NCI-H226 (cell line): ENCODE measurements around the gene IRX3.

Source experiments
- DNase-seq: peaks from one replicate; pipeline ENCODE4 v3.0.0-alpha.2; 2015

Gene IRX3

DNA sequence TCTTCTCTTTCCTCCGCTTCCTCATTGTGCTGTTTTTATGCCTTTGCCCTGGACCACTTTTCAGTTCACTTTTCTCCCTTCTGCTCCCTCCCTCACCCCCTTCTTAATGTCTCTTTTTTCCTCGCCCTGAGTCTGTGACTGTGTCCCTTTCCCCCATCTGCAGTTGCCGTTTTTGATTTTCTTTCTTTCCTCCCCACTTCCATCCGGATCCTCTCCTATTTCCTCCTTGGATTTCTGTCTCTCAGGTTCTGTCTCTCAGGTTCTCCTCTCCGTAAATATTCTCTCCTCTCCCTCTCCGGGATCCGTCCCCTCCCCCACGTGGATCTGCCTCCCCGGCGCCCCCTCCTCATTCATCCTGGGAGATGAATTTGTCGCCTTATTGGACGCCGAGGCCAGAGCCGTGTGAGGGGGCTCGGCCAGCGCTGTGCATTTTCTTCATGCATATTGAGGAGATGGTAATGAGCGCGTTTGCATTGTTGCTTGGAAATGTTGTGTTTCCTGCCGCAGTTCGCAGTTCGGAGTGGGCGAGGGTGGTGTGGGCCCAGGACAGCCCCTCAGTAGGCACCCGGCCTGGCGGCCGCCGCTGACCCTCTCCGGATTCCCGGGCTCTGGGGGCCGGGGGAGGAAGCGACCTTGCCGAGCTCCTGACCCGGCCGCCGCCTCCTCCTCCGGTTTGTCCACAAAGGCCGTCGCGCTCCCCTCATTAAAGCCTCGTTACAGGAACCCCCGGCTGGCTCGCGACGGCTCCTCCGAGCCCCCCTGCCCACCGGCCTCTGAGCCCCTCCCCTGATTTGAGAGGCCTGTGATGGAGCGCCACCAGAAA lies 4.5 kb upstream of the IRX3 start:
- no peak for DNase-seq

DNA sequence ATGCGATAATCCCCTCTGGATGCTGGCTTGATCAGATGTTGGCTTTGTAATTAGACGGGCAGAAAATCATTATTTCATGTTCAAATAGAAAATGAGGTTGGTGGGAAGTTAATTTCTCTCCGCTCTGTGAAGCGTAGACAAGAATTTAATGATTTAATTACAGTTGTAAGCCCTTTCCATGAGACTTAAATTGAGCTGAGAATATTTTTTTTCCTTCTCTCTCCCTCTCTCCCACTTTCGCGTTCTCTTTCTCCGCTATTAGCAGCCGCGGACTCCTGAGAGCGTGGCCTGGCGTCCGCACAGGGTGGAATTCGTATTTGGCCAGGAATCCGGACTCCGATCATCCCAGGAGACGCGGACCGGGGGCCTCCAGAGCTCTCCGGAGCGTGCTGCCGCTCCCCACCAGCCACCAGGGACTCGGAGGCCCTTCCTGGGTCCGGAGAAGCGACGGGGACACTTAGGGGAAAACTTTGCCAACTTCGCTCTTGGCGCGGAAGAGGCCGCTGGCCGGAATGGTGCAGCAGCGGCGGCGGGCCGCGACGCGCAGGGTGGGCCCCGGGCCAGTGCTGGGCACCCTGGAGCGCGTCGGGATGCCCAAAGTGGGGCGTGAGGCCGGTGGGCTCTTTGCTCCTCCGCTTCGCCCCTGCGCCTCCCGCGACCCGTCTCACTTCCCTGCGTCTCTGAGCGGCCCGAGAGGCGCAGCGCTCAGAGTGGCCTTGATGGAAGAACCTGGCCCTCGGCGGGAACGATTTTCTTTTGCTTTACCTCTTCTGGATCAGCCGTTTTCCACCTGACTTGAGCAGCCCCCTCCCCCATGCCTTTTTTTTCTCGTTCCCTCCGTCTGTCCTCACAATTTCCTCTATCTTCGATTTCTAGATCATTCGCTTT lies 3.6 kb upstream of the IRX3 start:
- DNase-seq: no peak

- DNase-seq: no peak
Observed at GRCh38 chr16:54289242-54289944, 2.8 kb upstream of the IRX3 start.

- DNase-seq: no peak
Observed at GRCh38 chr16:54288835-54289241, 2.3 kb upstream of the IRX3 start.

DNA sequence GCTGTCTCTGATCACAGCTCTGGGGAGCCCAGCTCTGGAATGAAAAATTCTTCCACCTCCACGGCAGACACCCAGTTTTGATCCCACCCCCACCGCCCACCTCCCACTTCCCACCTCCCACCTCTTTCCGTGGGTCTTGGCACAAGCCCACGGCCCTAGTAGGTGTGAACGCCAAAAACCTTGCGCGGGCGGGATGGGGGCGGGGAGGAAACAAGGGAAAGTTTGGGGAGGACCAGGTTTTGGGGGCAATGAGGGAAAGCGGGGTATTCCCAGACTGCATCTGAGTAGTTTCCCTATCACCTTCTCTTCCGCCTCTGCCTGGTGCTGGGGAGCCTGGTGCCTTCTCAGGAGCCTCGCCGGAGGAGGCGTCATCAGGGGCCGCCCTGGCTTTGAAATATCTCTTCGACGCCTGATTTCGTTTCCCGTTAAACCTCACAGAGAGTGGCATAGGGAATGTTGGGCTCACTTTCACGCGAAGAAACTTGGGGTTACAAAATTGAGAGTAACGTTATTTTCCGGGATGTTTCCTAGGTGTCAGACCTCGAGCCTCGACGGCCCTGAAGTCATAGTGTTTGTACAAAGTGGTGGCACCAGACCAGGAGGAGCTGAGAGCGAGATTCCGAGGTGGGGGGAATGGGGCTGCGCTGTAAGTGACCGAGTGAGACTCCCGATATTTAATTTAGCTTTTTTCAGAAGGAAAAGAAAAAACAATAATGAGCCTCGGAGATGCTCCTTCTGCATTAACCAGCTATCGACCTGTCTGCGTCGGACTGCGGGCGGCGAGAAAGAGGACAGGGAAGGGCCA lies 1.6 kb upstream of the IRX3 start:
- DNase-seq: no peak

DNA sequence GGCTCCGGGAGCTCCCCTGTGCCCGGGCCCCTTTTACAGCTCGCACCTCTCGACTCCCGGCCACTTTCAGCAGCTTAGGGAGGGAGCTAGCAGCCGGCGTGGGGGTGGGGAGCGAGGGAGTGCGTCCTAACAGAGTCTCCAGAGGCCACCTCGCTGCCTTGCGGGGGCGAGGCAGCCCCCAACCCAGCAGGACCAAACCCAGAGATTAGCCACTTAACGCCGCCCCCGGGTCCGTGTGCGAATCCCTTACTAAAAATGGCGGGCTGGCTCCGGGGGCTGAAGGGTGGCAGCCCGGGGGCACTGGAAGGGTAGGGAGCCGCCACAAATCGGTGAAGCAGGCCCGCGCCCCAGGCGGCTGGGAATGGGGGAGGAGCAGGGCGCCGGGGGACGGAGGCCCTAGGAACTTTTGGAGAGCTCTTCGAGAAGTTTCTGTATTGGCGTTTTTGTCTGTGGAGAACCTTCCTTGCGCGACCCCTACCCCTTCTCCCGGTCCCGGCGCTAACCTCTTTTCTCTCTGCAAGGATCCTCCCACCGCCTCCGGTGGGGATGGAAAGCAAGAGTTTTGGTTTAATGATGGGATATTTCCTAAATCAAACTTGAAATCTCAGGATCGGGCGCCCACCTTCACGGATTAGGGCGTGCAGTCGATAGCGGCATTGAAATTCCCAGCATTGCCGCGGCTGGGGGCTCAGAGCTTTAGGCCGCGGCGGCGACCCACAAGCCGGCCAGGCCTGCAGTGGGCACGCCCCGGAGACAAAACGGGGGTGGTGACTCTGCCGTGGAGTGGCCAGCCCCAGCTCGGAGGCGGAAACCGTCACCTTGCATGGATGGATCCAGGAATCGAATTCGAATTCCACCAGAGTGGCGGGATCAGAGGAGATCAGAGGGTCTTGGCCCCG lies 793 bp upstream of the IRX3 start:
- DNase-seq: no peak

DNA sequence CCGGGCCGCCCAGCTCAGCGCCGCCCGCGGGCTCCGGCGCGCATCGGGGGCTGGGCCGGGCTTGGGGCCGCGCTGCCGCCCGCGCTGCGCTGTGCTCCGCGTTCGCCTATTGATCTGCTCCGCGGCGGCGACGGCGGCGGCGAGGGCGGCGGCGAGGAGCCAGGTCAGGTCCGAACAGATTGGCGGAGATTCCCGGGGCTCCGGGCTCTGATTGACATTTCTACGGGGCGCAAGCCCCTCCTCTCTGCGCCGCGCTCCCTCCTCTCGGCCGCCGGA lies 559 bp downstream of the IRX3 start:
- DNase-seq: no peak

- peak; percentile 11 for DNase-seq
Observed at GRCh38 chr16:54285414-54286089, 1.0 kb downstream of the IRX3 start.

DNA sequence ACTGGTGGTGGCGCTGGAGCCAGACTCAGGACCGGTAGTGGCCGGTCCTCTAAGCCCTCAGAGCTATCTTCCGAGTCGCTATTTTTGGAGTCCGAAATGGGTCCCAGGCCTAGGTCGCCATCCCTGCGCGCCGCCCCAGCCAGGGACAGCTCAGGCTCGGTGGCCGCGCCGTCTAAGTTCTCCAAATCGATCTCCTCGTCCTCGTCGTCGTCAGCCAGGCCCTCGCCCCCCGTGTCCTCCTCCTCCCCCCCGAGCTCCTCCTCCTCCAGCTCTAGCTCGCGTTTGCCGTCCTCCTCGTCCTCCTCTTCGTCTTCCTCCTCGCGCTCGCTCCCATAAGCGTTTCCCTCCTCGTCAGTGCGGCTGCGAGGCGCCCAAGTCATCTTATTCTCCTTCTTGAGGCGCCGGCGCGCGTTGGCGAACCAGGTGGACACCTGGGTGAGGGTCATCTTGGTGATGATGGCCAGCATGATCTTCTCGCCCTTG lies 1.6 kb downstream of the IRX3 start:
- no peak for DNase-seq

- no peak for DNase-seq
Observed at GRCh38 chr16:54284319-54284930, 2.2 kb downstream of the IRX3 start.

DNA sequence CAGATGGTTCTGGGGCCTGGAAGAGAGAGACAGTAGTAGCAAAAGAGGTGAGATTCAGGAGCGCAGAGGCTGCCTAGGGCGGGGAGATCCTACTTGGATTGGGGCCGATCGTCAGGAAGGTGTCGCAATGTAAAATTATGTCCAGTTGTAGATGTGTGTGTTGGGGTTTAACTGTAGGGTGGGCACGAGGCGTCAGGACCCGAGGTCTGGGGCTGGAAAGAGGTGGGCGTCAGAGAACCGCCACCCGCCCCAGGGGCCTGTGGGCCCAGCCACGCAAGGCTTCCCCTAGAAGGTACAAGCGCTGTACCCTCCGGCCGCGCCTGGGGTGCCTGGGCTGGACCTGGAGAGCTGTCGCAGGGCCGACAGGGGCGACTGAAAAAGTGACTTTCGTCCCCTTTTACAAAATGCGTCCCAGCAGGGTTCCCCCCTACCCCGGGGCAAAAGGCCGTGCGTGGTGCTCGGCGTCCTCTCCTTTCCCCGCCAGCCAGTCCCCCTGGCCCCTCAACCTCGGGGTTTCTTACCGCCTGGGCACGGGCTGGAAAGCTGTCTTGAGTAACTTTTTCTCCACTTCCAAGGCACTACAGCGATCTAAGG lies 2.8 kb downstream of the IRX3 start:
- DNase-seq: no peak

DNA sequence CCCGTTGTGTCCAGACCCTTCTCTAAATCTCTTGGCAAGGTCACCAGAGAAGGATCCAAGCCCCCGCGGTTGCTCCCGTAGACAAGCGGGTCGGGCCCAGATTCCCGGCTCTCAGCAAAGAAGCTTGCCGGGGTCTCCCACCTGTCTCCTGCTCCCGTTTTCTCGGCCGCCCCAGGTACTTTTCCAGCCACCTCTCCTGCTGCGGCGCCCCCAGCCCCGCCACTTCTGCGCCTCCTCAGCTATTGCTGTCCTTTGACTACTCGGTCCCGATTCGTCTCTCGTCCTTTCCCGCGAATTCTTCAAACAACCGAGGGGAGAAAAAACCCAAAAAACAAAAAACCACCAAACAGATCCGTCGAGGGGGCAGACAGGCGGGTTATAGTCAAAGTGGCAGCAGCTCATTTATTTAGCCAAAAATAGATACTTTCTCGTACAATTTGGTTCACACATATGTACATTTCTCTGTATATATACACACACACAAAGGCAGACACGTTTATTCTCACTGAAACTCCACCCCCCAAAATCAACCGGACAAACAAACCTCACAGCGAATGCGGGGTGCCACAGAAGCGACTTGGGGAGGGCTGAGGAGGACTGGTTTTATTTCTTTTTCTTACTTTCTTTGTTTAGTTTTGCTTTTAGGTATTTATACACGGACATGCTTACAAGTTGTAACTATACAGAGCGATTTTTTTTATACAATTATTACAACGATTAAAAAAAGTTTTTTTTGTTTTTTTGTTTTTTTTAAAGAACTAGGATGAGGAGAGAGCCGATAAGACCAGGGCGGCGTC lies 3.5 kb downstream of the IRX3 start:
- DNase-seq: no peak

GRCh38 chr16:54282202-54282927 lies 4.2 kb downstream of the IRX3 start:
- DNase-seq: no peak

- no peak for DNase-seq
Observed at GRCh38 chr16:54281535-54282201, 4.9 kb downstream of the IRX3 start.

- DNase-seq: peak; percentile 36
Observed at GRCh38 chr16:54280751-54281150, 5.8 kb downstream of the IRX3 start.

DNA sequence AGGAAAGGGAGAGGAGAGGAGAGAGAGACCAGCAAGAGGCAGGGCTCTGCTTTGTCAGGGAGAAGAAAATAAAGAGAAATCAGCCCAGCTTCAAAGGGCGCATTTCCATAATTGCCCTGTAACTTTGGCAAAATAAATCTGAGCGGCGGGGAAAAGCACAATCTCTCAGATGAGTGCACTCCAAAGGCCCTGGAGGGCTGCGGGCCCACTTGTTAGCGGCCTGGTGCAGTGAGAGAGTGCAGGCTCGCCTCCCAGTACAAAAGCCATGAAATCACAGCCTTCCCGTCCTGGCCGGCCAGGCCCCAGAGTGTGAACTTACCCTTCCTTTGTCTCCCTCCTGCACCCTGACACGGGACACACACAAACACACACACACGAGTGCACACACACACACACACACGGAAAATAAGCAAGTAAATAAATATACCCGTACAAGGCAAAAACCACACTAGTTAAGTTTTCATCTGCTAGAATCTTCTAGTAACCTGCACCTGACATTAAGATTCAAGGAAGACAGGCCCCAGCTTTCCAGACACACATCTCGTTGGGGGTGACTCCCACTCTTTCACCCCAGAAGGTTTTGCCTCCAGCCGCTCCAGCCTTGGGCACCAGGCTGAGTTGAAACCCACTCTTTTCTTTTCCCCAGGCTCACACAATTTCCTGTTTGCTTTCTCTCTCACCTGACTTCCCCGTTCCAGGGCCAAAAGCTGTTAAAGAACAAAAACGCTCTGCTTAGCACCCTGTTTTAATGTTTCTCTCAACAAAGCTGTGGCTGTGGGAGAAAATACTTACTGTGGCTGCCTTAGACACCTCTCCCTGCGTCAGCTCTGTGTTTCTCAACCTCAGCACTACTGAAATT lies 8.5 kb downstream of the IRX3 start:
- DNase-seq: no peak

GRCh38 chr16:54275956-54276355 lies 10.6 kb downstream of the IRX3 start:
- no peak for DNase-seq
